Activated CD4-positive, alpha-beta T cell treated with anti-CD3 and anti-CD28 coated beads, Interleukin-2, amount 10 ng/mL, durations not matched to agents 24 days and 14 days (primary cell): ENCODE results near the gene PC. TPM values are rescaled to one million over a fixed set of nuclear protein-coding genes. Genes with fewer than 3 reads are reported as not detected.
A peak's percentile ranks its signal among the peaks of the same experiment; 100 is the strongest.

ENCODE experiments used
- DNase-seq: peaks from one replicate; pipeline ENCODE4 v3.0.0; 2022
- H3K27ac Mint-ChIP-seq: one replicate; pipeline ENCODE4 v1.8.0; 2022; ENCODE audit warnings: mild to moderate bottlenecking, mixed read lengths
- H3K27me3 Mint-ChIP-seq: one replicate; pipeline ENCODE4 v1.8.0; 2022; ENCODE audit warnings: mixed read lengths
- H3K36me3 Mint-ChIP-seq: one replicate; pipeline ENCODE4 v1.8.0; 2022; ENCODE audit warnings: low read depth, mild to moderate bottlenecking, mixed read lengths
- H3K4me1 Mint-ChIP-seq: one replicate; pipeline ENCODE4 v1.8.0; 2021; ENCODE audit warnings: mixed read lengths
- H3K4me3 Mint-ChIP-seq: one replicate; pipeline ENCODE4 v1.8.0; 2022; ENCODE audit warnings: mild to moderate bottlenecking, moderate library complexity, mixed read lengths
- H3K9me3 Mint-ChIP-seq: one replicate; pipeline ENCODE4 v1.8.0; 2021; ENCODE audit warnings: mixed read lengths
- intact Hi-C: fragments of 100-400 bp; cut with micrococcal nuclease; formaldehyde crosslinking; loops from one replicate; pipeline ENCODE4 v1.15.1; 2023
- total RNA-seq: library from RNA; stranded (reverse); gene quantifications from 2 replicates; pipeline ENCODE4 v1.2.3, GENCODE V29; 2022

Gene PC
- total RNA-seq, 1 donor from 2014 or later: 13.1 TPM

DNA sequence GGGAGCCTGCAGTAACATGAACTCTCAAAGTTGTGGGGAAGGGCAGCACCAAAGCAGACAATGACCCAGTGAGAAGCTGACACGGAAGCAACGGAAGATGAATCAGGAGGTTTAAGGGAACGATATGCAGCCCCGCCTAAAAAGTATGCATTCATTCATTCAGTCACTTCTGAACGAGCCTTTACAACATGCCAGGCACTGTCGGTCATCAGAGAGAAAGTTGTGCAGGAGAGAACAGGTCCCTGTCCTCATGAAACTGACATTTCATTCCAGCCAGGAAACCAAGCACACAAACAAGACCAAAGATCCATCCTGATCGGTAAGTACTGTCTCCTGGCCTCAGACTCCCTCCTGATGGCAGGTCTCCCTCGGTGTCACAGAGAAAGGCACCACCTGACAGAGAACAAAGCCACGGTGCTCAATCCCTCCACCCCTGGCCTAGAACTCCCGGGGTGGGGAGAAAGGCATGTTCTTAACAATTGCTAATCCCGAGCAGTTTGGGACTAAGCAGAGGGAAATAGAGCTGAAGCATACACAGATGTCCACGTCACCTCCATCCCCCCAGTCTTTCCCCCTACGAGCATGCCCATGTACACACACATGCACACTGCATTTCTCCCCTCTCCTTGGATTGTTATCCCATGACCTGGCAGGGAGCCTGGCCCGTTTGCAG, 52.0 kb downstream of the PC start:
- no peak overlapping the region for H3K27ac Mint-ChIP-seq
- intact Hi-C loops: no loop called here
- H3K27me3 Mint-ChIP-seq: peaks cover 2% of the 10 kb centered on the region
- no peak for DNase-seq
- no peak overlapping the region for H3K4me3 Mint-ChIP-seq
- H3K9me3 Mint-ChIP-seq: no peaks in the 10 kb centered on the region
- H3K36me3 Mint-ChIP-seq: no peaks in the 10 kb centered on the region
- no peaks in the 10 kb centered on the region for H3K4me1 Mint-ChIP-seq

- Mint-ChIP-seq H3K4me3 (no peak overlapping the region), H3K4me1 (no peaks in the 10 kb centered on the region), H3K27me3 (peaks cover 2% of the 10 kb centered on the region), H3K9me3 (no peaks in the 10 kb centered on the region), H3K36me3 (no peaks in the 10 kb centered on the region), H3K27ac (no peak overlapping the region)
- intact Hi-C loops: no loop called here
- no peak for DNase-seq
These were observed 52.6 kb downstream of the PC start for GRCh38 chr11:66905631-66906030.

DNA sequence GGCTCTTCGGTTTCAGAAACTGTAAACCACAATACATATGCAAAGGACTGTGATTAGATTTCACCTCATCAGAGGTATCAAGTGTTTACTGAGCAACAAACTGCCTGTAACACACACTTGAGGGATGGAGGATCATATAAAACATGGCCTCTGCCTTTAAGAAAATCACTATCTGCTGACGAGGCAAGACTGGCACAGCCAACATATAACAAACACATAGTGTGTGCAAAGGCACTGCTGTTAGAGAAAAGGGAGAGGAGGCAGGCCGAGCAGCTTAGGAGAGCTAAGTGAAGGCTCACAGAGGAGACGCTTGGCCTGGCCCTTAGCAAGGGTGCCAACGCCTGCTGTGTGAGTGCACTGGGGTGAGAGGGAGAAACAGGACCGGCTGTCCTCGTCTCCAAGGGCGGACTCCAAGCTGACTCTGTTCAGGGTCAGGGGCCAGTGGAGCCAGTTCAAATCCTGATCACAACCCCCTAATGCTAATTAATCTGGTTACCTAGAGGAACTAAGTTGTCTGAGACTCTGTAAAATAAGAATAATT, 53.1 kb downstream of the PC start:
- Mint-ChIP-seq H3K9me3 (no peaks in the 10 kb centered on the region), H3K36me3 (no peaks in the 10 kb centered on the region), H3K27me3 (peaks cover 2% of the 10 kb centered on the region)

DNA sequence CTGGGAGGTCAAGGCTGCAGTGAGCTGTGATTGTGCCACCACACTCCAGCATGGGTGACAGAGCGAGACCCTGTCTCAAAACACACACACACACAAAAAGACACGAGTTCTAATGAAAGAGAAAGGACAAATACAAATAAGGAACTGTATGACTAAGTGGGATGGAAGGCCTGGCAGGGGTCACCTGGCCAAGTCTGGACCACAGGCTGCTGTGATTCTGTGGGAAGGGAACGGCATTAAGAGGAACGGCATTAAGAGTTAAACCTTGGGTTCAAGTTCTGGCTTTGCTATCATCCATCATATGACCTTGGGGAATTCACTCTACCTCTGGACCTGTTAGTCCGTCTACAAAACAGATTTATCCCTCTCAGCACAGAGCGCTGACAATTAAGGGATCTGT, 53.6 kb downstream of the PC start:
- Mint-ChIP-seq H3K9me3 (no peaks in the 10 kb centered on the region), H3K4me3 (no peak overlapping the region)

More for the DNA sequence above, 53.1 kb downstream of the PC start:
- Mint-ChIP-seq H3K4me1 (no peaks in the 10 kb centered on the region), H3K4me3 (no peak overlapping the region), H3K27ac (no peak overlapping the region)
- intact Hi-C loops: no loop called here
- no peak for DNase-seq

DNA sequence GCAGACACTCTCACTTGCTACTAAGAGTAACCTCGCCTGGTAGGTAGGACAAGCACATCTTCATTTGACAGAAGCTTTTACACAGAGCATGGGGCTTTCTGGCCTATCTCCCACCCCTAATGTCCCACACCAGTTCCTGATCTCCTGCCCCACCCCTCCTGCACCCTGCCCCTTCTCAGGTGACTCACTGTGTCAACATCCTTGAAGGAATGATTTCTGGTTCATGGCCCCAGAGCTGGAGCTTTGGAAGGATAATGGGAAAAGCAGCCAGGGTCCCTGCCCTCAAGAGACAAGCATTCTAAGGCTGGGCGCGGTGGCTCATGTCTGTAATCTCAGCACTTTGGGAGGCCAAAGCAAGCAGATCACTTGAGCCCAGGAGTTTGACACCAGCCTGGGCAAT, 54.1 kb downstream of the PC start:
- no peaks in the 10 kb centered on the region for H3K9me3 Mint-ChIP-seq
- no peak overlapping the region for H3K27ac Mint-ChIP-seq
- no peaks in the 10 kb centered on the region for H3K4me1 Mint-ChIP-seq
- peaks cover 2% of the 10 kb centered on the region for H3K27me3 Mint-ChIP-seq
- intact Hi-C loops: no loop called here
- DNase-seq: no peak
- no peak overlapping the region for H3K4me3 Mint-ChIP-seq
- H3K36me3 Mint-ChIP-seq: no peaks in the 10 kb centered on the region

More for the DNA sequence above, 53.6 kb downstream of the PC start:
- no peak for DNase-seq
- no peaks in the 10 kb centered on the region for H3K36me3 Mint-ChIP-seq
- no peaks in the 10 kb centered on the region for H3K4me1 Mint-ChIP-seq
- H3K27me3 Mint-ChIP-seq: peaks cover 2% of the 10 kb centered on the region
- no peak overlapping the region for H3K27ac Mint-ChIP-seq
- intact Hi-C loops: no loop called here

DNA sequence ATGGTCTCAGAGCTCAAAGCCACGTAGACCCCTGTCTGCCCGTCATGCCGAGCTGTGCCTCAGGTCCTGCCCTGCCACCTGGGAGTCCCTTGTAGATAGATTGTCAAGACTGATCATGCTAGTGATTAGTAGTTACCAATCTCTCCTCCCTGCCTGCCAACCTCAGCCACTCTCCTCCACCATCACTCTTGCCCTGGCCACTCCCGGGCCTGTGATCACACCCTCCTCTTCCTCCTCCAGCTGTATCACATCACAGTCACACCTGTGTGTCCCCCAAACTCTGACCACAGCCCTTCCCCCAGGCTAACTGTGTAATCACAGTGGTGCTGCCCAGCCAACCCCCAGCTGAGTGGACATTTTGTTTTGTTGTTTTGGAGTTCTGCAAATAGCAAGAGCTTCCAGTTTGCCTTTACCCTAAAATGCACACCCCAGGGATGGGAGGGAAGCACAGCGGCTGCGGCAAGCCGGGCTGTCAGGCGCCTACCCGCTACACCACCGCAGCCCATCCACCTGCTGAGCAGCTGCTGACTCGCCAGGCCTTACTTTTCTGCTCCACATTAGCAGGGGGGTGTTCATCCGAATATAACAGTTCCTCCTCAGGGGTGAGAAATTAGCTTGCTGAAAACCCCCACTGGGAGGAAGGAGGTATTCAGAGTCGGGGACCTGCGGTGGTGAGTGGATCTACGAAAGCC, 55.6 kb downstream of the PC start:
- peaks cover 2% of the 10 kb centered on the region for H3K27me3 Mint-ChIP-seq
- H3K4me3 Mint-ChIP-seq: no peak overlapping the region
- no peaks in the 10 kb centered on the region for H3K9me3 Mint-ChIP-seq
- H3K27ac Mint-ChIP-seq: no peak overlapping the region
- intact Hi-C loops: no loop called here
- DNase-seq: no peak
- no peaks in the 10 kb centered on the region for H3K36me3 Mint-ChIP-seq
- no peaks in the 10 kb centered on the region for H3K4me1 Mint-ChIP-seq

DNA sequence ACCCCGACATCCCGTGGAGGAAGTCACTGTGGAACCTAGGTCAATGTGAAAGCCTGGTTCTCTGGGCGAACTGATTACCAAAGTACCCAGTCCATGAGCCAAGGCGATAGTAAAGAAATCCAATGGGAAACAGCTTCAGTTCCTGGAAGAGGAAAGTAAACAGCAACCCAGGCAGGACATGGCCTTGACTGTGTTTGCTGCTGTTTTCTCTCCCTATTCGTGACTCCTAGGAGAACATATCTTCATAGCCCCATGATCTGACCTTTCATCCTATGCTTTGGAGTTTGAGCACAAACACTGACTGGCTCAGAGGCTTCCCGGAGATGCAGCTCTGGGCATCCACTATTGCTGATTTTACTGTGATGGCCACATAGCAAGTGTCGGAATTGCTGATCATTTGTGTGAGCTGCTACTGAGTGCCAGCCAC, 56.2 kb downstream of the PC start:
- intact Hi-C loops: no loop called here
- Mint-ChIP-seq H3K36me3 (no peaks in the 10 kb centered on the region), H3K27me3 (peaks cover 2% of the 10 kb centered on the region), H3K4me3 (no peak overlapping the region), H3K4me1 (no peaks in the 10 kb centered on the region), H3K9me3 (no peaks in the 10 kb centered on the region), H3K27ac (no peak overlapping the region)
- no peak for DNase-seq

- Mint-ChIP-seq H3K4me1 (peaks cover 10% of the 10 kb centered on the region), H3K27ac (no peak overlapping the region), H3K9me3 (no peaks in the 10 kb centered on the region), H3K4me3 (no peak overlapping the region), H3K27me3 (peaks cover 17% of the 10 kb centered on the region), H3K36me3 (no peaks in the 10 kb centered on the region)
- DNase-seq: no peak
- intact Hi-C loops: no loop called here
These were observed 64.0 kb downstream of the PC start for GRCh38 chr11:66894141-66894540.

- intact Hi-C loops: no loop called here
- no peaks in the 10 kb centered on the region for H3K9me3 Mint-ChIP-seq
- H3K4me1 Mint-ChIP-seq: peaks cover 10% of the 10 kb centered on the region
- H3K27ac Mint-ChIP-seq: peak overlapping the region; percentile 37
- no peak for DNase-seq
- no peak overlapping the region for H3K4me3 Mint-ChIP-seq
- H3K27me3 Mint-ChIP-seq: peaks cover 17% of the 10 kb centered on the region
- no peaks in the 10 kb centered on the region for H3K36me3 Mint-ChIP-seq
These were observed 65.3 kb downstream of the PC start for GRCh38 chr11:66892911-66893310.

- Mint-ChIP-seq H3K4me1 (peaks cover 10% of the 10 kb centered on the region), H3K9me3 (no peaks in the 10 kb centered on the region), H3K27me3 (peaks cover 17% of the 10 kb centered on the region), H3K36me3 (no peaks in the 10 kb centered on the region), H3K4me3 (no peak overlapping the region), H3K27ac (peak overlapping the region; percentile 1)
- peak; percentile 74 for DNase-seq
- intact Hi-C loops: no loop called here
These were observed 66.1 kb downstream of the PC start for GRCh38 chr11:66891851-66892660.

- intact Hi-C loops: loop anchor here (10.0 kb wide), 1 partner anchor 85 kb away; the partner anchor contains the start of gene C11orf86
- H3K4me3 Mint-ChIP-seq: no peak overlapping the region
These were observed 68.2 kb downstream of the PC start for GRCh38 chr11:66889960-66890359.

DNA sequence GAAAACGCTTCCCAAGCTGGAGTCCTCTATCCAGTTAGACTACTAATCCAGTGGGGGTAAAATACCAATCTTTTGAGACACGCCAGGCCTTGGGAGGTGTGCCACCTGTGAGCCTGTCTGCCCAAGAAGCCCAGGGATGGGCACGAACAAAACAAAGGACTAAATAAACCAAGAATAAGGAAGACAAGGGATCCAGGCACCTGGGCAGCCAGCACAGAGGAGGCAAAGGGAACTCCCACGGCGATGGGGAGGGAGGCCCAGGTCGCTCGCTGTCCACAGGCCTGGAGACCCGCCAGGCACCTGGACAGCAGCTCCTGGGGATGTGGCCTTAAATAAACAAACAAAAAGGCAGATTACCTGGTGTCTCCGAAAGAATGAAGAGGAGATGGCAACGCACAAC, 69.9 kb downstream of the PC start:
- DNase-seq: no peak
- no peaks in the 10 kb centered on the region for H3K9me3 Mint-ChIP-seq
- H3K4me3 Mint-ChIP-seq: no peak overlapping the region
- peaks cover 1% of the 10 kb centered on the region for H3K27me3 Mint-ChIP-seq
- H3K27ac Mint-ChIP-seq: no peak overlapping the region
- H3K36me3 Mint-ChIP-seq: no peaks in the 10 kb centered on the region
- H3K4me1 Mint-ChIP-seq: peaks cover 10% of the 10 kb centered on the region
- intact Hi-C loops: loop anchor here (10.0 kb wide), 1 partner anchor 87 kb away; the partner anchor contains the start of gene C11orf86

More at GRCh38 chr11:66889960-66890359, 68.2 kb downstream of the PC start:
- no peaks in the 10 kb centered on the region for H3K9me3 Mint-ChIP-seq
- no peak overlapping the region for H3K27ac Mint-ChIP-seq
- H3K27me3 Mint-ChIP-seq: peaks cover 8% of the 10 kb centered on the region
- peaks cover 10% of the 10 kb centered on the region for H3K4me1 Mint-ChIP-seq
- no peak for DNase-seq
- no peaks in the 10 kb centered on the region for H3K36me3 Mint-ChIP-seq

- H3K9me3 Mint-ChIP-seq: no peaks in the 10 kb centered on the region
- H3K27me3 Mint-ChIP-seq: no peaks in the 10 kb centered on the region
- no peak overlapping the region for H3K4me3 Mint-ChIP-seq
- H3K4me1 Mint-ChIP-seq: peaks cover 8% of the 10 kb centered on the region
- DNase-seq: no peak
- intact Hi-C loops: loop anchor here (10.0 kb wide), 1 partner anchor 87 kb away; the partner anchor contains the start of gene C11orf86
- H3K27ac Mint-ChIP-seq: no peak overlapping the region
- no peaks in the 10 kb centered on the region for H3K36me3 Mint-ChIP-seq
These were observed 70.7 kb downstream of the PC start for GRCh38 chr11:66887526-66887925.
